ENCODE data around the gene CBFA2T2.
"Not testable (repeated sequence)": the region's sequence is repeated elsewhere in the genome, so short reads cannot be mapped to it uniquely, and the experiment has no call there.

Gene CBFA2T2

DNA sequence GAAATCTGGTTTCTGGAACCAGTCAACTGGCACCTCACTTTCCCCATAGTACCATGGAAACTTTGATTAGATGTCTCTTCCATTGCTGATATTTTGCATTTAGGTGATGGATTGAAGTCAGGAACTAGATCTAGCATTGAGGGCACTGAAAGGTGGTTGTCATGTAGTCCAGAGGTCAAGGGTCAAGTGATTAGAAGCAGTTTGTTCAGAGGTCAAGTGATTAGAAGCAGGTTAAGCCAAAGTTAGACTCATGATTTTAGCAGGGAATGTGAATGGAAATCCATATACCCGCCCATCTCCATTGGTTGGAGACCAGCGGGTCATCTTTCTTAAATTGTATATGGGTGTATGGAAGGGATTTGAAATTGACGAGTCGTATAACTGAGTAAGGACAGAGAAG, 51.2 kb downstream of the CBFA2T2 start:
- no peak for DNase-seq (ENCODE audit: insufficient read length, low spot score)
- no peak for FAIRE-seq

DNA sequence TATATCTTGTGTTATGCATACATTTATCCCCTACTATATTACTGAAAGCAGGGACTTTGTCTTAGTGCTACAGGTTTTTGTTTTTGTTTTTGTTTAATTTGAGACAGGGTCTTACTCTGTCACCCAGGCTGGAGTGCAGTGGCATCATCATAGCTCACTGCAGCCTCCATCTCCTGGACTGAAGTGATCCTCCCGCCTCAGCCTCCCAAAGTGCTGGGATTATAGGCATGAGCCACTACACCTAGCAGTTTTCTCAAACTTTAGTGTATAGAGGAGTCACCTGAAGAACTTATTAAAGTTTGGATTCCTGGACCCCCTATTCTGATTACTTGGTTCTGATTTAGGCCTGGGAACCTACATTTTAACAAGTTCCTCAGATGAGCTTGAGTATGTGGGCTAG, 51.9 kb downstream of the CBFA2T2 start:
- FAIRE-seq (no peak), DNase-seq (ENCODE audit: insufficient read length, low spot score) (no peak)

DNA sequence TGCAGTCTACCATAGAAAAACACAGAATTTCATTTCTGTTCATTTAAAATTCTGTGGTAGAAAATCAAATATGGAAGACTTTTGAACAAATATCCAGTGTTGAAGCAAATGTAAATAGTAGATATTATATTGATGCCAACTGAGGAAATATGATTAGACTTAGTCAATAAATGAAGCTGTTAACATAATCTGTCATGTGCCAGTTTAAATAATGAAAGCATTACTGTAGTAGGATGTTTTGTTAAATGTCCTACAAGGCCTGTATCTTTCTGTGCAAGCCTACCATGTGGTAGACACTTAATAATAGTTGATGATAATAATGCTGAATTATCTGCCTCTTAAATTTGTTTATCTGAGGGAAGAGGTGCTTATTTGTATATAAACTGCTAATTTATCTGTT, 55.9 kb downstream of the CBFA2T2 start:
- DNase-seq (ENCODE audit: insufficient read length, low spot score) (no peak), FAIRE-seq (no peak)

DNA sequence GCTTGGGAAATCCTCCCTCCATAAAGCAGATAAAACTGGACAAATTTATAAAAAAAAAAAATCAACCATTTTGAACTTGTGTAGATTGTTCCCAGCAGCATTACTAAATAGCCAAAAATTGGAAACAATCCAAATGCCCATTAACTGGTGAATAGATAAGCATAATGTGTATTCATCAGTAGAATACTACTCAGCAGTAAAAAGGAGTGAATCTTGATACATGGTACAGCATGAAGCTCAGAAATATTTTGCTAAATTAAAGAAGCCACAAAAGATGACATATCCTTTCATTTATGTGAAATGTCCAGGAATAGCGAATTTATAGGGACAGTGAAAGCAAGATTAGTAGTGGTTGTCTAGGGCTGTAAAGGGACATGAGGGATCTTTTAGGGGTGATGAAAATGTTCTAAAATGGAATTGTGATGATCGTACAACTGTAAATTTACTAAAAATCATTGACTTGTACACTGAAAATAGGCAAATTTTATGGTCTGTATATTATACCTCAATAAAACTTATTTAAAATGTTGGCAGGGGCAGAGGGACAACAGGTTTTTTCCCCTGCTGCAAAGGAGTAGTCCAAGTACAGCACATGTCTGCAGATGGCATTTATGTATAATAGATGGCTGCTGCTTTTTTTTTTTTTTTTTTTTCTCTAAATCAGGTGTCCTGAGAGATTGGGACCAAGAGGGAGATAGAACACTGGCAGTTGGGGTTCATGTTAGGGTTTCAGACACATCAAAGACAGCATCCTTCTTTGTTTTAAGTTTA, 59.5 kb downstream of the CBFA2T2 start:
- FAIRE-seq: no peak
- DNase-seq (ENCODE audit: insufficient read length, low spot score): no peak

DNA sequence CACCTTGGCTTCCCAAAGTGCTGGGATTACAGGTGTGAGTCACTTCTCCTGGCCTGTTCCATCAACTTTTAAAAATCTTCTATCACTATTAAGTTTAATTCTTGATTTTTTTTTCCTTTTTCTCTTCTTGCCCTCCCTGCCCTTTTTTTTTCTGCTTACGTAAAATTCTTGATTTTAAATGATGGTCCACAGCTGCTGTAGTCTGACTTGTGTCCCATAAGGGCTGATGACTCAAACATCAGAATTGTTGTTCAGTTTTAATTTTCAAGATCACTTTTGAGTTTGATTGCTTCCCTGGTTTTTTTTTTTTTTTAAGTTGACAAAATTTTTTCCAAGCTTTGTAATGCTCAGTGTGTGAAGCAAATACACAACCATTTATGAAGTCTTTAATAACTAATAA, 61.9 kb downstream of the CBFA2T2 start:
- no peak for DNase-seq (ENCODE audit: insufficient read length, low spot score)
- no peak for FAIRE-seq

DNA sequence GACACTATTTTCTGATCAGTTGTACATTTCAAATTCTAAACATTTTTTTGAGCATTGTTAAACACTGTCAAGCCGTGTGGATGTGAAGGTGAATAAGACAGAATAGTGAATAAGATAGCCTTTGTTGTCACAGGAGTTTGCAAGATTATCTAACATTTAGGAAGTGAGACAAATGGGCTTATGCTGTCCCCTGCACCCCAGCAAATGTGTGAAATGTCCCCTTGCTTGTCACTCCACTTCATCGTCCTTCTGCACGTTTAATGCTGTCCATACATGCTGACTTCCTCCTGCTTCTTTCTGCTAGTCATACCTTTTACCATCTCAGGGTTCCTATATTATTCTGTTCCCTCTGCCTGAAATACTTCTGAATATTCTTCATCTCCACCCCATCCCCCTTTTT, 62.6 kb downstream of the CBFA2T2 start:
- DNase-seq (ENCODE audit: insufficient read length, low spot score): no peak

DNA sequence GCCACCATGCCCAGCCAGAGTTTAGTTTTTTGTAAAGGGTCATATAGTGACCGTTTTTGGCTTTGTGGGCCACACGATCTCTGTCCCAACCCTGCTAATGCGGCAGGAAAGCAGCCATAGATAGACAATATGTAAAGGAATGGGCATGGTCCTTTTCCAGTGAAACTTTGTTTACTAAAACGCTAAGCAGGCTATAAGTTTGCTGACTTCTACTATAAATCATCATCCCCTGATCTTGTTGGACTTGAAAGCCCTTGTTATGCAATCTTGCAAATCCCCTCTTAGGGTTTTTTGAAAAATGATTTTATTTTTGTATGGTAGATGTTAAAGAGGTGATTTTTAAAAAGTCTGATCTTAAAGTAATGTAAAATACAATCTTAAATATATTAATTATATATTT, 63.6 kb downstream of the CBFA2T2 start:
- DNase-seq (ENCODE audit: insufficient read length, low spot score) (no peak), FAIRE-seq (no peak)

More for the DNA sequence above, 62.6 kb downstream of the CBFA2T2 start:
- FAIRE-seq: no peak

DNA sequence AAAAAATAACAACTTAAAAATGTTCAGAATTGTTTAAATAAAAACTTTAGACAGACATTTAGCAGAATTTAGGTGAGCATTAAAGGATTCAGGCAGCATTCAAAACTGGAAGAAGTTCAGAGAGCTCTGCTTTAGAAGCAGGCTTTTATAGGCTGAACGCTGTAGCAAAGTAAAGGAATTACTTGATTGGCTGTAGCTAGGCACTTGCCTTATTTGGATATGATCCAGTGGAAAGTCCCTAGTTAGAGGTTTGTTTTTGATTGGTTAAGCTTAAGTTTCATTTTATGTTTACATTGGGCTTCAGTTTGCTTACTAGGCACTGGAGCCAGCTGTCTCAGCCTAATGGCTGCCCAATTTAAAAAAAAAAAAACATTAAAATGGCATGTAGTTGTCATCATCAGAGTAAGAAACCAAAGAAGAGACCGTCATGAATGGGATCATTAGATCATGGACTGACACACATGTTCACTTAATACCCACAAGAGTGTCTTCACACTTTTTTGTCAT, 65.1 kb downstream of the CBFA2T2 start:
- DNase-seq (ENCODE audit: insufficient read length, low spot score) (peak; percentile 79), FAIRE-seq (no peak)

DNA sequence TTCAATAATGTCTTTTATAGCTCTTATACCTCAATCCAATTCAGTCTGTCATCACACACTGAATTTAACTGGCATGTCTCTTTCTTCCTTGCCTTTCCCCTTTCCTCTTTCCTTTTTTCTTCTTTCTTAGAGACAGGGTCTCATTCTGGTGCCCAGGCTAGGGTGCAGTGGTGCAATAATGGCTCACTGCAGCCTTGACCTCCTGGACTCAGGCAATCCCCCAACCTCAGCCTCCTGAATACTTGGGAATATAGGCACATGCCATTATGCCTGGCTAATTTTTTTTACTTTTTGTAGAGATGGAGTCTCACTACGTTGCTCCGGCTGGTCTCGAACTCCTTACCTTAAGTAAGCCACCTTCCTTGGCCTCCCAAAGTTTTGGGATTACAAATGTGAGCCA, 65.9 kb downstream of the CBFA2T2 start:
- DNase-seq (ENCODE audit: insufficient read length, low spot score) (no peak), FAIRE-seq (no peak)

DNA sequence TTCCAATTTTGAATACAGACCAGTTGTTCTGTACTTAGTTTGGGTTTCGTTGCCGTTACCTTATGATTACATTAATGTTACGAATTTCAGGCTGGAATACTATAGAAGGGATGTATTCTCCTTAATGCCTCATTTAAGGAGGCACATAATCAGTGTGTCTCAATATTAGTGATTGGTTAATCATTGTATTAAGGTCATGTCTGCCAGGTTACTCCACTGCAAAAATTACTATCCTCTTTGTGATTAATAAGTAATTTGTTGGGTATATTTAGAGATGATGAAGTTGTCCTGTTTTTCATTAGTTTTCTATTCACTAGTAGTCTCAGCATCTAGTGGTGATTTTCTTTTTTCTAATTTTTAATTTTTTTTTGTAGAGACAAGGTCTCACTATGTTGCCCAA, 66.3 kb downstream of the CBFA2T2 start:
- DNase-seq (ENCODE audit: insufficient read length, low spot score) (no peak), FAIRE-seq (no peak)

DNA sequence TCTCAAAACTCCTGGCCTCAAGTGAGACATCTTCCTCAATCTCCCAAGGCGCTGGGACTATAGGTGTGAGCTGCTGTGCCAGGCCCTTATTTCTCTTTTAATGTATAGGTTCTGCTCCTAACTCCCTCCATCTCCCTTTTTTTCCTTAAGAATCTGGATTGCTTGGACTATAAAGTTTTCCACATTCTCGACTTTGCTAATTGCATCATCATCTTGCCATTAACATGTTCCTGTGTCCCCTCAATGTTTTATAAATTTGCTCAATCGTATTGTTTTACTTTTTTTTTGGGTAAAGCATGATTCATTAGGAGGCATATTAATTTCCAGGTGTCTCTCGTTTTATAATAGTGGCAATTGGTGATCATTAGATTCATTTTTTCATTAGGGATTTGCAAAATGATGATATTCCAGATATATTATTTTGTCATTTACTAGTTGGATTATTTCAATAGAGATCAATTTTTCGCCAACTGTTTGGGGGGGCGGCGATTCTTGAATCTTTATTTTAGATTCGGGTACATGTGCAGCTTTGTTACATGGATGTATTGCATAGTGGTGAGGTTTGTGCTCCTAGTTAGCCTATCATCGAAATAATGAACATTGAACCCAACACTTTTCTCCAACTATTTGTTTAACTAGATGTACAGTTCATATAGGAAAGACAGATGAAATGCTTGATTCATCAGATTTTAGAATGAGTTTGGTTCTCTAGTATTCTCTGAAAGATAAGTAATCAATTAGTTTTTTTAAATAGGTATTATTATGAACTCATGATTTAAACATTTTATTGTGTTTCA, 68.7 kb downstream of the CBFA2T2 start:
- FAIRE-seq (no peak), DNase-seq (ENCODE audit: insufficient read length, low spot score) (no peak)

DNA sequence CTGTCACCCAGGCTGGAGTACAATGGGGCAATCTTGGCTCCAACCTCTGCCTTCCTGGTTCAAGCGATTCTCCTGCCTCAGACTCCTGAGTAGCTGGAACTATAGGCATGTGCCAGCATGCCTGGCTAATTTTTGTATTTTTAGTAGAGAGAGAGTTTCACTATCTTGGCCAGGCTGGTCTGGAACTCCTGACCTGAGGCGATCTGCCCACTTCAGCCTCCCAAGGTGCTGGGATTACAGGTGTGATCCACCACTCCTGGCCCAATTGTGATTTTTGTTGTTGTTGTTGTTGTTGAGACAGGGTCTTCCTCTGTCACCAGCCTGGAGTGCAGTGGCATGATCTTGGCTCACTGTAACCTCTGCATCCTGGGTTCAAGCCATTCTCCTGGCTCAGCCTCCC, 69.3 kb downstream of the CBFA2T2 start:
- DNase-seq (ENCODE audit: insufficient read length, low spot score): no peak
- FAIRE-seq: no peak

DNA sequence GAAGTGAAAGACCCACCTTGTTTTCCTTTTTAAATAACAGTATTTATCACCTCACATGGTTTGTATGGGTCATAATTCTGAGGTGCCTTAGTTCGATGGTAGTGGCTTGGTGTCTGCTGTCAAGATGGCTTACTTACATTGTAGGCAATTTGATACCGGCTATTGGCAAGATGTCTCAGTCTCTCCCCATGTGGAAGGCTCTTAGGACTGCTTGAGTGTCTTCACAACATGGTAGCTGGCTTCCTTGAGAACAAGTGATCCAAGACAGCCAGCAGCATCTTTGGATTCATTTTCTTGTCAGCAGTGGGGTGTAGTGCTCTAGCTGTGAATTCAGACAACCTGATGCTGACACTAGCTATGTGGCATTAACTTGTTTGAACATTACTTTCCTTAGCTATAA, 70.1 kb downstream of the CBFA2T2 start:
- FAIRE-seq (no peak), DNase-seq (ENCODE audit: insufficient read length, low spot score) (no peak)

DNA sequence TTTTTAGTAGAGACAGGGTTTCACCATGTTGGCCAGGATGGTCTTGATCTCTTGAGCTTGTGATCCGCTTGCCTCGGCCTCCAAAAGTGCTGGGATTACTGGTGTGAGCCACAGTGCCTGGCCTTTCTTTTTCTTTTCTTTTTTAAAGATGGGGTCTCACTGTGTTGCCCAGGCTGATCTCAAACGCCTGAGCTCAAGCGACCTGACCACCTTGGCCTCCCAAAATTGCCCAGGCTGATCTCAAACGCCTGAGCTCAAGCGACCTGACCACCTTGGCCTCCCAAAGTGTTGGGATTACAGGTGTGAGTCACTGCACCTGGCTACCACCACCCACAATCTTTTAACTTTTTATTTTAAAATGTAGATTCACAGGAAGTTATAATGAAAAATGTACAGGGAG, 71.2 kb downstream of the CBFA2T2 start:
- DNase-seq (ENCODE audit: insufficient read length, low spot score); FAIRE-seq: not testable (repeated sequence)

DNA sequence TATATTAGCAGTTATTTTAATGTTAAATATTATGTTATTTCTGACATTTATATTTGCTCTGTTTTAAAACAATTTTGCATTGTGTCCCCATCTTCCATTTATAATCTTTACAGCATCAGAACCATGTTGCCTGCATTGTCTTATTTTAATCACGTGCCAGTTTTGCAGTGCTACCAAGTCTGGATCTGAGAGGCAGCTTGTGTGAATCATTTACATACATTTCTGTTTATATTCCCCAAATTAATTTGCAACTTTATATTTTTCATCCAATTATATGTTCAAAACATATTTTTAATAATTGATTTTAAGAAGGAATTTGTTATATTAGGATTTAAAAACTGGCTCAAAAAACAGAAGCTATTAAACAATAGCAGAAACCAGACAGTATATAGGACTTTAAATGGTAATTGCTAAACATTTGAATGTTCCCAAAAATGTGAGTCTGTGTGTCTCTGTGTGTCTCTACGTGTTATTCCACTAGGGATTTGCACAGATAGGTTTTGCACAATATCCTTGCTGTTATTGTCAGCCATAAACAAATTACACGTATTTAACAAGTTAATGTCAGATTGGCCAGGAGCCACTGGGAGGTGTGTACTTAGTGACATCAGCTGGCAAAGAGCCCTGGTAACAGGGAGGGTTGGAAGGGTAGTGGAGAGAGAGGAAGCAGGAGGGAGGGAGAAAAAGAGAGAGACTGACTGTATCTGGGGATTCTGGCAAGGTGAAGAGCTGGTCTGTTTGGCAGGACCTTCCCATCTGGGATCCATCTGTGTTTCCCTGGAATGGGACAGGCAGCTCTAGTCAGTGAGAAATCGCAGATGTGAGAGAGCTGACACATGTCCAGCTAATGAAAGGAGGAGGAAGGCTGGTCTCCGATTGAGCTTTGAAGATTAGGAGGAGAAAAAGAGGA, 72.1 kb downstream of the CBFA2T2 start:
- FAIRE-seq (peak; percentile 51), DNase-seq (ENCODE audit: insufficient read length, low spot score) (peak; percentile 36)

DNA sequence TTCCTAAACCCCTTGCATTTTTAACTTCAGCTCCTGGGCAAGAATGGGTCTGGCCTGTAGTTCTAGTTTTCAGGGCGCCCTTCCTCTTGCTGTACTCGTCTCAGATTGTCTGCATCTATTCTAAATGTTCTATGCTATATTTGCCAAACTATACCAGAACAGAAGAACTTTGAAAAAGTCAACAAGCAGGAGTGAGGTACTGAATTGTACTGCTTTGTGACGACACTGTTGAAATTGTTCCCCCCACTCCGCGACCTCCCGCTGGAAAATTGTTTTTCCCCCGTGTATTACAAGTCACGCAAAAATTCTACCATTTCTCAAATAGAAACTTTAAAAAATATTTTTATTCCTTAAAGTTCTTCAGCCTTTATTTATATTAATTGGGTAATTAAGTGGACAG, 73.9 kb downstream of the CBFA2T2 start:
- no peak for FAIRE-seq
- DNase-seq (ENCODE audit: insufficient read length, low spot score): no peak

DNA sequence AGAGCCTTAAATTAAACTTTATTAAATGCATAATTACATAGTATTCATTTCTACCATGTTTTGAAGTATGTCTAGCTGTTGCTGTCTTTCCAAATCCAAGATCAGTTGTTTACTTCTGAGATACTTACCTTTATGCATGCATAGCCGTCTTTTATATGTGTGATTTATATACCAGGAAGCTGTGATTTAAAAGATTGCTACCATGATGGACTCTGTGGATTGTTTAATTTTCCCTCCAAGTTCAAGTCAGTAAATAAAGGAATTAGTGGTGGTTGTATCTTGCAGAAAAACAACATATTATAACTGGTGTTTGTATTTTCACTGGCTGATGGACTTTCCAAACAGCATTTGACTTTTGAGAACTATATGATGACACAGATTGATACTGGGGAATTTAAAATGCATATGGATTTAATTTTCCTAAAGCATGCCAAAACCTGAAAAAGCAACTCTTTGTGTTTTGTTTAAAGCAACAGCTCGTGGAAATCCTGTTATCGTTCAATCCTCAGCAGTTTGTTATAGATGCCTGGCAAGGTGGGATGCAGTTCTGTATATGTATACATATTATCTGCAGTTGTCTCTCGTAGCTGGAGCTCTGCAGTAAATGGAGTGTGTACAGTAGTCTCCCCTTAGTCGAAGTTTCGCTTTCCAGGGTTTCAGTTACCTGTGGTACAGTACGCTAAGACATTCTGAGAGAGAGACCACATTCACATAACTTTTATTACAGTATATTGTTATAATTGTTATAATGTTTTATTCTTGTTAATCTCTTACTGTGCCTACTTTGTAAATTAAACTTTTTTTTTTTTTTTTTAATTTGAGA, 77.1 kb downstream of the CBFA2T2 start:
- no peak for FAIRE-seq
- DNase-seq (ENCODE audit: insufficient read length, low spot score): no peak

DNA sequence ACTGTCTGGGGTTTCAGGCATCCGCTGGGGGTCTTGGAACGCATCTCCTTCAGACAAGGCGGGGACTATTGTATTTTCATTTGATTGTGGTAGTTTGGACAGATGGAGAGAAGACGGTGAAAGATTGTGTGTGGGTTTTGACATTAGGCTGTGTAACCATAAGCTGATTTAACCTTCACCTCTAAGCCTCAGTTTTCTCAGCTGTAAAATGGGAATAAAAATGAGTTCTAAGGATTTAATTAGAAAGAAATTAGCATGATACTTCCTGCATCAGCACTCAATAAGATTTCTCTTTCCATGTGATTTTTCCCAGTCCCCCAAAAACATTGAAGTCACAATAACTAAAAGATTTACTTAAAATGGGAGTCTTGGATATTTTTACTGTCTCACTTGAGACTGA, 78.1 kb downstream of the CBFA2T2 start:
- FAIRE-seq: no peak
- DNase-seq (ENCODE audit: insufficient read length, low spot score): no peak

DNA sequence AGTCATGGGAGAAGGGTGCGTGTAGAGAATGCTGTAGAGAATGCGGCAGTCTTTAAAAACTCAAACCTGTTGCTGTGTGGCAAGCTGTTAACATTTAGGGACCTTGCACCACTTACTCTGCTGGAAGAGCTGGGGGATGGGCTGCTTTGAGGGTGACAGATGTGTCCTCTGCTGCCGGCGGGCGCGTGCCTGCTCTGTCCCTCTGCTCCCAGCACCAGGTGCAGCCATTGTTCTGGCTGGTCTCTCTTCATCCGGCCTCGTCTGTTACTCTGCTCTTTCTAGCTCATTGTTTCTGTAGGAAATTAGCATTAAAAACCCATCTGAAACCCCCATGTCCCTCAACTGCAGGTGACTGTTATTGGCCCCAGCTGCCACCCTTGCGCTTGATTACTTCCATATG, 78.5 kb downstream of the CBFA2T2 start:
- DNase-seq (ENCODE audit: insufficient read length, low spot score) (no peak), FAIRE-seq (no peak)
